IMR-90 (cell line): ENCODE data around the gene NPHP4. TPM values are rescaled to one million over a fixed set of nuclear protein-coding genes. Genes with fewer than 3 reads are reported as not detected.

Source experiments
- ATAC-seq: fragments of 200-7000 bp; cut with Tn5 transposase; 2 replicates; pipeline ENCODE4 v1.9.1; 2020; ENCODE audit warnings: low read depth, mild to moderate bottlenecking, moderate library complexity
- BruUV-seq: library from RNA; stranded (reverse); fragments of 400-500 nt; replicated peaks from 2 replicates; lab custom pipeline; 2021; lab: Mats Ljungman, UMichigan
- CTCF ChIA-PET: fragments of 300-600 bp; formaldehyde crosslinking; extraction: SDS; loops from one replicate; lab custom pipeline; 2021; ENCODE audit warnings: antibody characterized with exemption; lab: Yijun Ruan, JAX
- POLR2A ChIA-PET: fragments of 300-600 bp; sonication (Branson Sonifier 250); formaldehyde crosslinking; loops from one replicate; lab custom pipeline; 2022; ENCODE audit warnings: antibody characterized with exemption; ENCODE audit not compliant: unreplicated experiment; lab: Charles Lee
- DNase-seq: peaks from one replicate; pipeline ENCODE4 v3.0.0; 2013
- H2AFZ ChIP-seq: replicated peaks from 2 replicates; pipeline ENCODE3; 2013; ENCODE audit warnings: low read length, mild to moderate bottlenecking; ENCODE audit not compliant: poor library complexity
- H2AK5ac ChIP-seq: 2 replicates; pipeline ENCODE4 v1.6.1; 2013; ENCODE audit warnings: low read depth, low read length, inconsistent platforms
- H2AK9ac ChIP-seq: replicated peaks from 2 replicates; pipeline ENCODE3; 2013; ENCODE audit warnings: mild to moderate bottlenecking, low read depth, low read length, moderate library complexity; ENCODE audit not compliant: poor library complexity
- H2BK120ac ChIP-seq: 2 replicates; pipeline ENCODE4 v1.6.1; 2013; ENCODE audit warnings: low read depth, low read length, inconsistent platforms
- H2BK15ac ChIP-seq: 3 replicates; pipeline ENCODE4 v1.6.1; 2013; ENCODE audit warnings: low read depth, low read length, inconsistent platforms
- H2BK20ac ChIP-seq: 2 replicates; pipeline ENCODE4 v1.6.1; 2013; ENCODE audit warnings: low read depth, mild to moderate bottlenecking, inconsistent platforms, low read length, moderate library complexity
- H2BK5ac ChIP-seq: 2 replicates; pipeline ENCODE4 v1.6.1; 2013; ENCODE audit warnings: mild to moderate bottlenecking, low read depth, low read length, inconsistent platforms; ENCODE audit not compliant: poor library complexity, severe bottlenecking
- H3K14ac ChIP-seq: replicated peaks from 2 replicates; pipeline ENCODE4 v1.6.1; 2013; ENCODE audit warnings: low read depth, low read length, inconsistent platforms
- H3K18ac ChIP-seq: 2 replicates; pipeline ENCODE4 v1.6.1; 2013; ENCODE audit warnings: low read depth, low read length, control low read depth
- H3K23ac ChIP-seq: 2 replicates; pipeline ENCODE4 v1.6.1; 2013; ENCODE audit warnings: low read depth, low read length, inconsistent platforms
- H3K27ac ChIP-seq: 2 replicates; pipeline ENCODE4 v1.5.1; 2013; ENCODE audit warnings: mild to moderate bottlenecking, control low read depth, low read length; ENCODE audit not compliant: insufficient read depth
- H3K27me3 ChIP-seq: 2 replicates; pipeline ENCODE4 v1.6.1; 2013; ENCODE audit warnings: low read length; ENCODE audit not compliant: control insufficient read depth, insufficient read depth
- H3K36me3 ChIP-seq: 2 replicates; pipeline ENCODE4 v1.6.1; 2013; ENCODE audit warnings: low read length, mixed read lengths; ENCODE audit not compliant: control insufficient read depth, insufficient read depth
- H3K4ac ChIP-seq: 2 replicates; pipeline ENCODE4 v1.6.1; 2013; ENCODE audit warnings: low read depth, low read length, inconsistent platforms
- H3K4me1 ChIP-seq: 2 replicates; pipeline ENCODE4 v1.6.1; 2013; ENCODE audit warnings: low read length, mixed read lengths; ENCODE audit not compliant: control insufficient read depth, insufficient read depth
- H3K4me2 ChIP-seq: 2 replicates; pipeline ENCODE4 v1.6.1; 2013; ENCODE audit warnings: low read depth, mild to moderate bottlenecking, control low read depth, low read length, moderate library complexity
- H3K4me3 ChIP-seq: 2 replicates; pipeline ENCODE4 v1.5.1; 2013; ENCODE audit warnings: low read depth, mild to moderate bottlenecking, control low read depth, low read length, moderate library complexity; ENCODE audit not compliant: insufficient read depth
- H3K56ac ChIP-seq: 2 replicates; pipeline ENCODE4 v1.6.1; 2013; ENCODE audit warnings: low read length, inconsistent platforms; ENCODE audit not compliant: insufficient read depth; ENCODE audit errors: extremely low read depth
- H3K79me1 ChIP-seq, 2 experiments: 2 replicates each; pipeline ENCODE4 v1.6.1; 2013; ENCODE audit warnings: low read length in 2 of 2, inconsistent platforms in 1 of 2, low read depth in 1 of 2
- H3K9ac ChIP-seq: 2 replicates; pipeline ENCODE4 v1.6.1; 2013; ENCODE audit warnings: low read depth, low read length, control low read depth
- H3K9me1 ChIP-seq: 2 replicates; pipeline ENCODE4 v1.6.1; 2013; ENCODE audit warnings: low read length, inconsistent platforms; ENCODE audit not compliant: insufficient read depth
- H3K9me3 ChIP-seq: 2 replicates; pipeline ENCODE4 v1.6.1; 2013; ENCODE audit warnings: low read length; ENCODE audit not compliant: control insufficient read depth, insufficient read depth
- H4K20me1 ChIP-seq: 2 replicates; pipeline ENCODE4 v1.6.1; 2013; ENCODE audit warnings: low read length, inconsistent platforms; ENCODE audit not compliant: insufficient read depth
- H4K5ac ChIP-seq: 2 replicates; pipeline ENCODE4 v1.6.1; 2013; ENCODE audit warnings: mild to moderate bottlenecking, low read depth, low read length, control low read depth
- H4K8ac ChIP-seq, 2 experiments: 2 replicates each; pipeline ENCODE4 v1.6.1; 2013; ENCODE audit warnings: low read depth in 2 of 2, low read length in 2 of 2, control low read depth in 1 of 2, inconsistent platforms in 1 of 2
- H4K91ac ChIP-seq: 2 replicates; pipeline ENCODE4 v1.6.1; 2013; ENCODE audit warnings: low read depth, low read length, inconsistent platforms; ENCODE audit not compliant: insufficient read depth
- CEBPB ChIP-seq: IDR thresholded peaks from 2 replicates; pipeline ENCODE4 v1.6.1; 2012; ENCODE audit warnings: low read depth, low read length, improper control_type of control experiment
- CHD1 ChIP-seq: IDR thresholded peaks from 2 replicates; pipeline ENCODE4 v1.6.1; 2012; ENCODE audit warnings: low read depth, low read length, improper control_type of control experiment
- CTCF ChIP-seq: conservative IDR thresholded peaks from 2 replicates; pipeline ENCODE4 v1.5.1; 2012; ENCODE audit warnings: mild to moderate bottlenecking, low read depth, low read length, improper control_type of control experiment
- FOS ChIP-seq: fragments of 150-350 bp; IDR thresholded peaks from 2 replicates; pipeline ENCODE4 v1.6.1; 2016; ENCODE audit warnings: low read depth, low read length
- MAFK ChIP-seq: IDR thresholded peaks from 2 replicates; pipeline ENCODE4 v1.6.1; 2012; ENCODE audit warnings: low read depth, low read length, improper control_type of control experiment
- NFE2L2 ChIP-seq: fragments of 150-350 bp; IDR thresholded peaks from 2 replicates; pipeline ENCODE4 v1.6.1; 2016; ENCODE audit warnings: low read depth, mild to moderate bottlenecking, low read length
- POLR2A ChIP-seq: IDR thresholded peaks from 2 replicates; pipeline ENCODE4 v1.6.1; 2012; ENCODE audit warnings: mild to moderate bottlenecking, low read depth, low read length
- RAD21 ChIP-seq: IDR thresholded peaks from 2 replicates; pipeline ENCODE4 v1.6.1; 2012; ENCODE audit warnings: low read length, improper control_type of control experiment
- RCOR1 ChIP-seq: IDR thresholded peaks from 2 replicates; pipeline ENCODE4 v1.6.1; 2012; ENCODE audit warnings: mild to moderate bottlenecking, low read length, improper control_type of control experiment; ENCODE audit not compliant: insufficient replicate concordance
- RFX5 ChIP-seq: IDR thresholded peaks from 2 replicates; pipeline ENCODE4 v1.8.0; 2012; ENCODE audit warnings: low read depth, mild to moderate bottlenecking, low read length, moderate library complexity
- SMC3 ChIP-seq: fragments of 150-350 bp; IDR thresholded peaks from 2 replicates; pipeline ENCODE4 v1.6.1; 2016; ENCODE audit warnings: low read depth, mild to moderate bottlenecking, antibody characterized with exemption, low read length, moderate library complexity
- USF2 ChIP-seq: fragments of 150-350 bp; IDR thresholded peaks from 2 replicates; pipeline ENCODE4 v1.6.1; 2017; ENCODE audit warnings: mild to moderate bottlenecking, antibody characterized with exemption, low read length, low read depth
- WGBS, 2 experiments: methylation state at CpG; one replicate each; pipeline versions ENCODE4 v1.1.5 to v1.1.7; 2013; ENCODE audit warnings: missing lambda C conversion rate in 2 of 2; ENCODE audit not compliant: insufficient read length in 1 of 2; ENCODE audit errors: extremely low coverage in 2 of 2; 5-methylcytosine and 5-hydroxymethylcytosine counted together
- dilution Hi-C: fragments of 300-500 bp; cut with HindIII; formaldehyde crosslinking; loops from one replicate; pipeline ENCODE4 v1.14.3; 2018; ENCODE audit warnings: low sequenced_read_pairs; ENCODE audit not compliant: unreplicated experiment
- in situ Hi-C: fragments of 300-500 bp; cut with MboI; formaldehyde crosslinking; loops from 3 replicates; pipeline ENCODE4 v1.14.3; 2019; ENCODE audit warnings: low sequenced_read_pairs, inconsistent platforms, mixed read lengths
- intact Hi-C: fragments of 100-400 bp; cut with micrococcal nuclease; formaldehyde crosslinking; loops from 2 replicates; pipeline ENCODE4 v1.10.0; 2022
- polyA plus RNA-seq, 3 experiments: library from polyadenylated mRNA; depleted of rRNA; stranded (reverse); fragments of >200 nt; gene quantifications; 2 replicates each; pipeline ENCODE4 v1.2.3, GENCODE V29; 2012; ENCODE audit warnings: low replicate concordance in 1 of 3
- total RNA-seq: library from RNA; depleted of rRNA; stranded (reverse); fragments of >200 nt; gene quantifications from 2 replicates; pipeline ENCODE4 v1.2.3, GENCODE V29; 2012

Gene NPHP4
- total and polyA plus RNA-seq, 2 of the 4 experiments (the other 2 are of a cell fraction): 2.0 to 5.5 TPM

DNA sequence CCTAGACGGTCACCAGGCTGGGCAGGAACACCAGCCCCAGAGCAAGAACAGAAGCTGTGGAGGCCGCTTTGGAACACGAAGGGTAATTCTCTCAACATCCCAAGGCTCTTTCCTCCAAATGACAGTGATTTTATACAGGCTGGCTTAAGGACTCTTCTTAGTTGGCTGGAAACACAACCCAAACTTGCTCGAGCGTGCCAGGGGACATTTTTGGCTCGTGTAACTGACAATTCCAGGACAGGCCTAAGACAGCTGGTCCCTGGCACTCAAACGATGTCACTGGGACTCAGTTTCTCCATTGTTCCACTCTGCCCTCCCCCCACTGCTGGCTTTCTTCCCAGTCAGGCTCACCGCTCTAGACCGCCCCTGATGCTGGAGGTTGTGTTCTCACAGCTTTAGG lies 164.7 kb downstream of the NPHP4 start:
- H4K5ac ChIP-seq: no peak overlapping the region
- no peaks in the 10 kb centered on the region for H3K27me3 ChIP-seq
- no peak overlapping the region for H2AK5ac ChIP-seq
- 41% methylated on average over 7 of the region's 9 CpGs; no CpG with 5 or more reads in 1 of the 2 experiments for WGBS, 2 experiments
- H3K23ac ChIP-seq: no peak overlapping the region
- H4K20me1 ChIP-seq: no peaks in the 10 kb centered on the region
- H3K4ac ChIP-seq: no peak overlapping the region
- no peak overlapping the region for H2BK120ac ChIP-seq
- H3K9me1 ChIP-seq: no peaks in the 10 kb centered on the region
- no peak overlapping the region for H3K18ac ChIP-seq
- in situ Hi-C loops: no loop called here
- dilution Hi-C loops: no loop called here
- no peaks in the 10 kb centered on the region for H3K4me1 ChIP-seq
- no peak overlapping the region for H3K9ac ChIP-seq
- TF ChIP-seq NFE2L2 (no peak), CEBPB (no peak), MAFK (no peak), CTCF (no peak), RAD21 (no peak), USF2 (no peak), RCOR1 (no peak), RFX5 (no peak), CHD1 (no peak), FOS (no peak), SMC3 (no peak), POLR2A (no peak)
- H3K79me1 ChIP-seq: no peaks in the 10 kb centered on the region
- no peak overlapping the region for H2AFZ ChIP-seq
- CTCF ChIA-PET: no interaction called here
- H3K36me3 ChIP-seq: no peaks in the 10 kb centered on the region
- no peak overlapping the region for H2BK5ac ChIP-seq
- POLR2A ChIA-PET: no interaction called here
- H3K27ac ChIP-seq: no peak overlapping the region
- intact Hi-C loops: no loop called here
- no peak overlapping the region for H3K4me2 ChIP-seq
- H3K4me3 ChIP-seq: no peak overlapping the region
- H3K14ac ChIP-seq: no peak overlapping the region
- no peak overlapping the region for H2BK15ac ChIP-seq
- DNase-seq (no peak), ATAC-seq (no peak)
- no peak overlapping the region for H4K8ac ChIP-seq
- no peak overlapping the region for H4K91ac ChIP-seq
- no peak overlapping the region for H2AK9ac ChIP-seq
- no peak overlapping the region for H3K56ac ChIP-seq
- BruUV-seq: no TSS peak
- H3K9me3 ChIP-seq: peaks cover 18% of the 10 kb centered on the region
- H2BK20ac ChIP-seq: no peak overlapping the region
